NCI-H187 treated with DMSO at 0.1 percent for 48 hours (cell line): ENCODE results near the gene MTFR2.
A peak's percentile ranks its signal among the peaks of the same experiment; 100 is the strongest.

Source experiments
- DNase-seq: peaks from one replicate; lab custom pipeline; 2025; lab: John Stamatoyannopoulos, UW

The MTFR2 gene

DNA sequence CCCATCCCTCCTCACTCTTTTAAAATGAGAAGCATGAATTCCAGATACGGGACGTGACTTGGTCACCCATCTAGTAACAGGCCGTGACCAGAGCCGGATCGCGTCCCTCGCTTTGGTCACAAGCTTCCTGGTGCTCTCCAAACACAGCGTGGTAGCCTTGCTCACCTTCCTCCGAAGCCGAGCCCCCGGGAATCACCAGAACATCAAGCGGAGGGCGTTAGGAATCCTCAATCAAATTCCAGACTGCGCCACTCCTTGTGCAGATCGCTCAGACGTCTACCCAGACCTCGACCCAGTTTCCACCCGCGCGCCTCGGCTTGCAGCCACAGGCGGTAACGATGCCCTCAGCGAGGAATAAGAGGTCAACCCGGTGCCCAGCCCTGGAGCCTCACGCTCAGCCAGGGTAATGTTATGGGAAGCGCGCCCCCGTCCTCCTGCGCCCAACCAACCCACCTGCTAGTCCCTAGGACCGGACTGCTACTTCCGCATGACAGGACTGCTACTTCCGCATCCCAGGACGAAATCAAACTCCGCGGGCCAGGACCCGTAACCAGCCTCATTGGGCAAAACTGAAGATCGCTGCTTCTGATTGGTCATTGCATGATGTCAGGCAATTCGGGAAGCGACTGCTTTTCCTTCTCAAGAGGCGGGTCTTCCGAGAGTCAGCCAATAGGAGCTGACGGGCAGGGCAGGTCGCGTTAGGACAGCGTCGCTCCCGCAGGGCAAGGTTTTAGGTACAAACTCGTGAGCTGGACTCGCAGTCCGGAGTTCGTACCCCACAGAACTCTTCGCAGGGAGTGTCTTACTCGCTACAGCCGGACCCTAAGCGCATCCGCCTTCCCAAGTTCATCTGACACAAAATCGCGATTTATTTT lies at the start of gene MTFR2:
Gene MTFR2 (minus strand): TSS at position 501 of the 875 bp plus-strand sequence. CDS start 1,212 bp downstream, outside the sequence.
- peak; percentile 92 for DNase-seq

DNA sequence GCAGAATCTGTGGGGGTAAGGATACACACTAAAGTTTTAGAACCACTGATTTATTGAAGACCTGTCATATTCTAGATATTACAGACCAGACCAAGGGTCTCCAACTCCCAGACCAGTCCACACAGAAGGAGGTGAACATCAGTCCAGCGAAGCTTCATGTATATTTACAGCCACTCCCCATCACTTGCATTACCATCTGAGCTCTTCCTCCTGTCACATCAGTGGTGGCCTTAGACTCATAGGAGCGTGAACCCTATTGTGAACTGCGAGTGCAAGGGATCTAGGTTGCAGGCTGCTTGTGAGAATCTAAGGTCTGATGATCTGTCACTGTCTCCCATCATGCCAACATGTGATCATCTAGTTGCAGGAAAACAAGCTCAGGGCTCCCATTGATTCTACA lies 44.5 kb upstream of the MTFR2 start:
- DNase-seq = no peak

DNA sequence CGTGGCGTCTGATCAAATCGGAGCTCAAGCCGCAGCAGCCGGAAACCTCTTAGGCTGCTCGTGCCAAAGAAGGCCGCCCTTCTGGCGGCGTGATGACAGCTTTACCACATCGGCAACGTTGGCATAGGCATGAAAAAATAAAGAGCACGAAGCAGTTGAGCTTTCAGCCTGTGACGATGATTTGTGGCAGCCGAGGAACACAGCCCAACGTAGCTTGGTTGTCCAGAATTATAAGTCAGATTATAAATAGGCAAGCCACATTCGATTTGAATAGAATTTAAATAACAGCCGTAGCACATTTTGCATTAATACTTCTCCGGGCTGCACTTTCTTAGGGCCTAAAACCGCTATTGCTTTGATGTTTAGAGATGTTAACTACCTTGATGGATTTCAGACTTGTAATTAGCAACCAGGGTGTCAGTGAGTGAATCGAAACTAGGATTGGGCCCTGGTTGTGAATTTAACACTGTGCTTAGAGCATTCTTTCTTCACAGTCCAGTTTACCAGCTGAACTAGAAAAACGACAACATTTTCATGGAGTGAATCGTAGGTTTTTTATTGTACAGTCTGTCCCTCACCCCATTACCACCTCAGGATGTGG lies 40.4 kb upstream of the MTFR2 start:
- DNase-seq = no peak

DNA sequence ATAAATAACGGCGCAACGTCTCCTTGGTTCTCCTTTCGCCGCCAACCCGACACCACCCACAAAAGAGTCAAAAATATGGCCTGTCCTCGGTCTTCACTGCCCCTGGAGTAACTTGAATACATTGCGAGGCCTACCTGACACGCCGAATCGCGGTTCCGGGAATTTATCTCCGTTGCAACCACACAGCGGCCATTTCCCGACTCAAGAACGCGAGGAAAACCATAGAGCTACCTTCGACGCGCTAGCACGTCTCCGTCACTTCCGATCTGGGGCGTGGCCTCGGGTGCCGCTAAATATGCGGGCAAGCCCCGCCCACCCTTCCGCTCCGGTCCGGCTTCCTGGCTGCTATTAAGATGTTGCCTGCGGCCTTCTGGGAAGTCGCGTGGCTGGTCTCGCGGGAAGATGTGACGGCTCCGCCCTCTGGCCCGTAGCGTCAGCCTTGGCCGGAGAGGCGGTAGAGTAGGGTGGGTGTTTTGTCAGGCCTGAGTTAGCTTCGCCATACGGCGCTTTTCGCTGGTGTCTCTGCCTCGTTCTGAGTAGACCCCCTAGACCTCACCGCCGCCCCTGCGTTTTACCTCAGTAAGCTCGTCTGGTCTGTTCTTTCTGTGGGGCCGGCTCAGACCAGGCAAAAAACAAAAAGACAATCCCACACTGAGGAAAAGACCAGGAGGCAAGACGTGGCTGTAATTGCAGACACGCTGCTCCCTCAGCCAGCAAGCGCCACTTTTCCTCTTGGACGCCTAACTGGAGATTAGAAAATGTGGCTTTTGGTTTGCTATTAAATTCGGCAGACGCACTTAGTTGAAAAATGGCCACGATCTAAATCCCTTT lies 39.7 kb upstream of the MTFR2 start, which contains the start of gene BCLAF1:
Gene BCLAF1 (minus strand): TSS at position 268 of the 831 bp plus-strand sequence. CDS start 9,980 bp downstream, outside the sequence.
- DNase-seq = peak; percentile 88

DNA sequence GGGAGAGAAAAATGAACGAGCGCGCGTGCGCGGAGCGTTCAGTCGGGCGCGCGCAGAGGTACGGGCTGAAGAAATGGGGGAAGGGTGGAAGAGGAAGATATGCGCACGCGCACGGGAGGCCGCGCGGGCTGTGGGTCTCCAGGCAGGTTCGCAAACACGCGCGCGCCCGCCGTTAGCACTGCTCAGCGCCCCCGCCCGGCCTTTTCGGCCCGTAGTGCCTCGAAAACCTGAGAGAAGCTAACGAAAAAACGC lies 39.1 kb upstream of the MTFR2 start:
- peak; percentile 31 for DNase-seq

DNA sequence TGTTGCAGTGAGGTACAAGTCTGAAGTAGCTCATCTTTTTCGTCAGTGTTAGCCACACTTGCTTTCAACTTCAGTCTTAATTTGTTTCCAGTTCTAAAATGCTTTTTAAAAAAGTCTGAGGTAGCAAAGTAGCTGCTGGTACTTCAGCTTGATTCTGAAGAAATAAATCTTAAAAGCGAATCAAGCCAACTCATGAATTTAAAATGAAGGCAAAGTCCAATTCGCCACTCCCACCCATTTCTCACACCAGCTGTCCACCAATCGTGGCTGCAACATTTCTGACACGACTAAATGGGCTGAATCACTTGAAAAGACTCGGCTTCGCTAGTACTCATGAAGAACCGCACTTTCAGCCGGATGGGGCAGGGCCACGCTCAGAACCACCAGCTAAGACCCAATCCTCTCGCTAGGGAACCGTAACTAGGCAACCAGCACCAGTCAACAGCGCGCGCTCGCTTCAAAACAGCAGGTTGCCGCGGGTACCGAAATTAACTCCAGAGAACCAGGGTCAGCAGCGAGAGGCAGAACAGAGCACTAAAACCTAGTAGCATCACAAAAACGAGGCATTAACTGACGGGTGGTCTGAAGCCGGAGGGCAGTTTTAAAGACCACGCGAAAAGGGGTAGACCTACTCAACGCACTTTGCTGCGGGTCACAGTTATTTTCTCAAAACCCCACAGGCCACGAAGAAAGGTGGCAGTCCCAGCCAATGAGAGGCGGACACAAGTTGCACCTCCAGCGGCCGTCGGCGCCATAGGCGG lies 38.6 kb upstream of the MTFR2 start:
- no peak for DNase-seq

DNA sequence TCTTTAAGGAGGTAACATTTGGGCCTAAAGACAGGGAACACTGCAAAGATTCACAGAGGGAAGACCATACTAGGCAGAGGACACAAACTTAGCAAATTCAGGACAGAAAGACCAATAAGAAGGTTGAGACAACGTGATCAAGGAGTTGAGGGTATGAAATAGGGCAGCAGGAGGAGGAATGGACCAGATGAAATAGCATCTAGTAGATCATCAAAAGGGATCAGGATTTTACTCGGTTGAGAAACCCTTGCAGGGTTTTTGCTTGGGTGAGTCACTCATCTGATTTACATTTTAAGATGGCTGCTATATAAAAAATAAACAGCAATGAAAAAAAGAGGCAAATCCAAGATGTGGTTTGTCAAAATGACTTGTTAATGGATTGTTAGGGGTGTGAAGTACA lies 34.8 kb upstream of the MTFR2 start:
- DNase-seq = no peak

DNA sequence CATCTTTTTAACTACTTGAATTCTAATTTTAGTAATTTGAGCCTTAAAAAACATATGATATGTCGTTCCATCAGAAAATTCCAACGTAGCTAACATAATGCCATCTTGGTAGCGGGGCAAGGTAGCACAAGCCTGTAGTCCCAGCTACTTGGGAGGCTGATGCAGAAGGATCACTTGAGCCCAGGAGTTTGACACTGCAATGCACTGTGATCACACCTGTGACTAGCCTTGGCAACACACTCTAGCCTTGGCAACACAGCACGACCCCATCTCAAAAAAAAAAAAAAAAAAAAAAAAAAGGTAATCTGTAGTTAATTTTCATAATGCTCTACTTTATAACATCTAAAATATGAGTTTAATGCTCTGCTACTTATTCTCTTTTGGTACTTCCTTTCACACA lies 32.8 kb upstream of the MTFR2 start:
- DNase-seq = no peak

DNA sequence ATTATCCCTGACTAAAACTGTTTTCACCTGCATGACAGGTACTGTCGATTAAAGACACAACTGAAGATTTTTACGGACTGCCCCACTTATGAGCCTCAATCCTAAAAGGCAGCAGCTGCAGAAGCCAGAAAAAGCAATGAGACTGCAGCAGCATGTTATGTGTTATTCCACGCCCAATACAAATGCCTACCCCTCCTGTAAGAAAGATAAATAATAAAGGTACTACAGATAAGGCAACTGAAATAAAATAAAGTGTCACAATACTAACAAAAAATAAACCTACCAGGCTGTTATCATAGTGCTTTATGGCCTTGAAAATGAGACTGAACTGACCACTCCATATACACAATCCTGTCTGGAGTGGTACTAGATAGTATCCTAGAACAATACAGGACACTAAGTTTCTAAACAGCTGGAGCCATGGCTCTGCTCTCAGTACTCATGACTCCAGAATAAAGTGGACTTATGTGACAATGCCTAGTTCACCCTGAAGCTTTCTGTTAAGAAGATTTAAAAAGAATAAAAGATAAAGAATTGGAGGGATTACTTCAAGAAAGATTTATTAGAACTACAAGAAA lies 30.0 kb upstream of the MTFR2 start:
- DNase-seq = no peak

DNA sequence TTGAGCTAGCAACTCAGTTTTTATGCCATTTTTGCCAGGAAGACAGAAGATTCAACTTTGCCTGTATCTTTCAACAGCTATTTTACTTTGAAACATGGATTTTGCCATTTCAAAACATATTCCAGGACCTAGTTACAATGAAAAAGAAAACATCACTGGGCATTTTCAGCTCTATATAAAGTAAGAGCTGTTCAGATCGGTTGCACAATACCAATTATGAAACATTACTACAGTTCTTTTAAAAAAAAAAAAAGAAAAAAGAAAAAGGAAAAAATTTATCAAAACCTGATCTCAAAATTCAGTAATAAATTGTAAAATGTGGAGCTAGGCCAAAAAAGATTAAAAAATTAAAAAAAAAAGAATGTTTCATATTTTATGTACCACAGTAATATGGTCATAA lies 24.0 kb upstream of the MTFR2 start:
- no peak for DNase-seq

DNA sequence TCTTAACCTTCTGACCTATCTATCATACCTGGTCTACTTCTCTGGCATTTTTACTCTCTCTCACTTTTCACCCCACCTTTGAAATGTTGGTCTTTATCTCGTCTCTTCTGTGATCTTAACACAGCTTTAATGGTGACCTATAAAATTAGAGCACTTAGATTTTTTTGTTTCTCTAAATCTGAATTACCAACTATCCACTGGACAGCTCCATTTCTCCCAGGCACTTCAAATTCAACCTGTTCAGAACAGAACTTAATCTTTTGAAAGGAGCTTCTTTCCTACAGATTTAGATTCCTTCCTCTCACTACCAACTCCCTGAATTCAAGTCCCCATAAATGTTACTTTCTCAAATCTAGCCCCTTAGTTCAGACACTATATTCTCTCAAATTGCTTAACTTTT lies 15.0 kb upstream of the MTFR2 start:
- DNase-seq = no peak

DNA sequence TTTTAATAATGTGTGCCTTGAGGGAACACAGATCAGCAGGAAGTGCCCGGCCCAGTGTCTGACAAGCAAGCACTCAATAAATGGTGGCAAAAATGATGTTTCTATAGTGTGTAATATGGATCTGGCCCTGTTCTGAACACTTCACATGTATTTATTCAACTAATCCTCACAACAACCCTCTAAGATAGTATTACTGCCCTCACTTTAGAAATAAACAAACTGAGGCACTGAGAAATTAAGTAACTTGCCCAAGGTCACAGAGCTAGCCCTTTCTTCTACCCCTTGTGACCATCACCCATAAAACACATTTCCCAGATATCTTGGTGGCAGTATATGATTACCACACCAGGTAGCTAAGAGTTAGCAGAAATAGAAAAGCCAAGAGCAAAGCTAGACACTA lies 12.8 kb upstream of the MTFR2 start:
- no peak for DNase-seq

DNA sequence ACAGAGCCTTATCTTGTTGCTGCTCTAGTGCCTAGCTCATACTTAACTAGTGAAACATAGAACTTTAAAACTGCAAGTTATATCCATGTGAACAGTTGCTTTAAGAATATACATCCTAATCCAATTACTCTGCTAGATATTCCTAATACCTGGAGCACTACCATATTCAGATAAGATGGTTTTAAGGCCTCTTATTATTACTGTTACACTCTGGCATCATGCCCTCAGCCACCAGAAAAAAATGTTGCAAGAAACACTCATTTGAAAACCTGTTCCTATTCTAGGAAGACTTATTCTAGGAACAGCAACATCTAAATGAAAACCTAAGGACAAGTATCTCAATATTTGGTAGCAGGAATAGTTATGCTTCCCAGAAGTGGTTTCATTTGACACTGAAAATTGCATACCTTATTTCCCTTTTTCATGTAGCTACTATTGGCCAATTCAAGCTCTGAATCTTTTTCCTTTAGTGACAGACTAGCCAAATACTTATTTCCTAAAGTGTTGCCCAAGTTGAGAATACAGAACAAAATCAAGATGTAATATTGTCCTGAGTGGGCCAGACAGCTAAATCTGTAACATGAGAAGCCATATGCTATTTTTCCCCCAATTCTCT lies 4.8 kb upstream of the MTFR2 start:
- DNase-seq = no peak

DNA sequence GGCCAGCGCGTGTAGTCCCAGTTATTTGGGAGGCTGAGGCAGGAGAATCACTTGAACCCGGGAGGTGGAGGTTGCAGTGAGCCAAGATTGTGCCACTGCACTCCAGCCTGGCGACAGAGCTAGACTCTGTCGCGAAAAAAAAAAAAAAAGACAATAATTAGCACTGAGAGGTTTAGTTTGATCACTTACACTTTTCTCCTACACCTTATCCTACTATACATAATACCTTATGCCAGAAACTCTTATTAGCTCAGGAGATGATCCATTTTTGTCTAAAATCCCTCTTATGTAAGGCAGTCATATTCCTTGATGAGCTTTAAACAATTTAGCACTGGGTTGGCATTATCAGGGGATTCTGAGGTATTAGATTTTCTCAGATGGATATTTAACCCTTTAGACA lies 3.6 kb upstream of the MTFR2 start:
- no peak for DNase-seq

DNA sequence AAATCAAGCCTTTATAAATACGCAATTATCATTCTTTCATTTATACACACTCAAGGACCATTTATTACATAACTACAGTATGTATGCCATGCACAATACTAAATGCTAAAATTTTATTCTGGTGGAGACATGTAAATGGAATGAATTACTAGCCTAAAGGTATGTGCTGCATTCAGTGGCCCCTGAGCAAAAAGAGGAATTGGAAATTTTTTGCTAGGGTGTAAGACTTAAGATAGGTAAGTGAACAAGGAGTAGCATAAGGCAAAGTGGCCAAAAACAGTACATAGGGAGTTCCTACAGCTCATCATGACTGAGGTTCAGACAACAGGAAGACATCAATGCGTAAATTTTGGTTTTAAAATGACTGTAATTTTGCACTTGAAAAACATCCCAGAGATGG lies 2.3 kb upstream of the MTFR2 start:
- no peak for DNase-seq

DNA sequence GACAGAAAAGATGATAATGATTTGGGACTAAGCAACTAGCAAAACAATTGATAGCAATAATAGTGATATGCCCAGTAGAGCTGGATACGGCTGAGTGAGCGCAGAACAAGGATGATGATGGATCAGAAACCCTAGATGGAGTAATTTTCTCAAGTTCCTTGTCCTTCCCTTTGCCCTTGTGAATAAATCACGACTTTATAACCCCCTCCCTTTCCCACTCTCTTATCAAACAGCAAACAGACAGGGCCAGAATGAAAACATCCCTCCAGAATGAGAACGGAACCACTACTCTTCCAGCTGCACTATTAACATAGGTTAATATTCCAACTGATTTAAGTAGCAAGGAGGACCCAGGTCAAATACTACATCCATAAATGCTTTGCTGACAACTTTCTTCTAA lies 1.3 kb upstream of the MTFR2 start:
- DNase-seq = no peak

DNA sequence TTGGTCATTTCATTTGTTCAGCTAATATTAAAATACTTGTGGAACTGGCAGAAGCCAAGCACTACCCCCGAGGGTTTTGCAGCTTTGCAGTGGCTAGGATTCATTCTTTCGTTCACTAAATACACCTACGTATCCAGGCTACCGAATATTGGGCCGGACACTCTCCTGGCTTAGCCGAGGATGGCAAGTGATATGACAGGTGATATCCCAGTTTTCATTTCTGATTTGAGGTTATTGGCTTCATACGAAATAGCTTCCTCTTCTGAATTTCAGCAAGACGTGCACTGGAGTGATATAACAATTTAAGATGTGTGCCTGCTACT lies 536 bp upstream of the MTFR2 start:
- no peak for DNase-seq

DNA sequence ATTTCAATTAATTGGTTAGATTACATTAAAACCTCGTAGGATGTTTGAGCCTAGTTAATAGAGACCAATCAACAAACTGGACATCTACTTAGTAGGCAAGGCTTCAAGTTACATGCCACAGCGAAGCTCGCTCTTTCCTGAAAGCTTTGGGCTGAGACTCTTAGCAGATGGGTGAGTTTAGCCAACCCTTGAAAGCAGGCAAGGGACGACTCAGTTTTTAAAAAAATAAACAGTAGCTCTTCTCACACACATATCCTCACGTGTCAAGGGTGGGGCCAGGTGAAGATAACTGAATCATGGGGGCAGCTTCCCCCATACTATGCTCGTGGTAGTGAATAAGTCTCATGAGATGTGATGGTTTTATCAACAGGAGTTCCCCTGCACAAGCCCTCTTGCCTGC lies 775 bp downstream of the MTFR2 start:
- no peak for DNase-seq

DNA sequence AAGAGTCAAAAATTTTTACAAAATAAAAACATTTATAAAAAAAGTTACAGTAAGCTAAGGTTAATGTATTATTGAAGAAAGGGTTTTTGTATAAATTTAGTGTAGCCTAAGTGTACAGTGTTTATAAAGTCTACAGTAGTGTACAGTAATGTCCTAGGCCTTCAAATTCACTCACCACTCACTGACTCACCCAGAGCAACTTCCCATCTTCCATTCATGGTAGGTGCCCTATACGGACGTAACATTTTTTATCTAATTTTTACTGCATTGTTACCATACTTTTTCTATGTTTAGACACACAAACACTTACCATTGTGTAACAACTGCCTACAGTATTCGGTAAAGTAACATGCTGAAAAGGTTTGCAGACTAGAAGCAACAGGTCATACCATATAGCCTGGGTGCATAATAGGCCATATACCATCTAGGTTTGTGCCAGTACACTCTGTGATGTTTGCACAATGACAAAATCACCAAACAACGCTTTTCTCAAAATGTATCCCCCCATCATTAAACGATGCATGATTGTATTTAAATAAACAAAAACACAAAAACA lies 6.0 kb downstream of the MTFR2 start:
- DNase-seq = no peak

DNA sequence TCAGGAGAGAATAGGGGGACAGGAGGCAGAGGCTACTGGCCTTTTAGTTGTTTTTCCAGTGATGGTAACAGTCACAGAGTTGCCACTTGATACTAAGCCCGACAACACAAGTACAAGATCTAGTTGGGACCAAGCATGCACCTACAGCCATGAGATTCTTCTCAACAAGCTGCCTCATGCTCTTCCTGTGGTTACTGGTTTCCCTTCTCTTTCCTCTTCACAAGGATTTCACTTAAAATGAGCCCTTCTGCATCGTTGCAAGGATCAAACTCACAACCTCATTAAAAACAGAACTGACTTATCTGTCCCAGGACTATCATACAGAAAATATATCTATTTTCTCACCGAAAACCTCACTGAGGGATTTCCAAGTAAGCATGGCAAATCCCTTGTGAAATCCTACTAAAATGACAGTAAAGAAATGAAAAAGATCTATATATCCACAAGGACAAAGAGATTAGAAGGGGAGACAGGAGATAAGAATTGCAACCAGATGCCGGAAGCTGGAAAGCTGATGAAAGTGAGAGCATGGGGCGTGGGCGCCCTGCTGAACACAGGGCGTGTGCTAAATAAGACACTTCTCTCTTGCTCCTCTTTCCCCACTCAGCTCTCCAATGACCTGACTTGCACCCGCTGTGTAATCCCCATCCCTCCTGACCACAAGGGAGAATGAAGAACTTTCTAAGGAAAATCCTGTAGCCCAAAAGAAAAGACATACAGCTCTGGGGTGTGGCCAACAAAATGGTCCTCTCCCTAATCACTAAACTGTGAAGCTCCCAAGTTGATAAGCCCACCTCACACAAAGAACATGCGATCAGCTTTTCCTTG lies 13.4 kb downstream of the MTFR2 start:
- DNase-seq = no peak

DNA sequence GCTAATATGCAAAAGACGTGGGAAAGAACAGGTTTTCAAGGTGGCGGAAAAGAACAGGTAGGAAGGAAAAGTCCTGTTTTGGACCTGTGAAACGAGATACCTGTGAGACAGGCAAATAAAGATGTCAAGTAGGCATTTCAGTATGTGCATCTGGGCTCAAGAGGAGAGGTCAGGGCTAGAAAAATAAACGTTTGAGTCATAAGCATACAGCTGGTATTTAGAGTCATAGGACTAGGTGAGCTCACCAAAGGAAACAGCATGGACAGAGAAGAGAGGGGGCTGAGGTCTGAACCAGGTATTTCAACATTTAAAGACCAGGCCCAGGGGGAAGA lies 14.9 kb downstream of the MTFR2 start:
- DNase-seq = no peak
